ENCODE results near the gene ABCB9.

Gene ABCB9

DNA sequence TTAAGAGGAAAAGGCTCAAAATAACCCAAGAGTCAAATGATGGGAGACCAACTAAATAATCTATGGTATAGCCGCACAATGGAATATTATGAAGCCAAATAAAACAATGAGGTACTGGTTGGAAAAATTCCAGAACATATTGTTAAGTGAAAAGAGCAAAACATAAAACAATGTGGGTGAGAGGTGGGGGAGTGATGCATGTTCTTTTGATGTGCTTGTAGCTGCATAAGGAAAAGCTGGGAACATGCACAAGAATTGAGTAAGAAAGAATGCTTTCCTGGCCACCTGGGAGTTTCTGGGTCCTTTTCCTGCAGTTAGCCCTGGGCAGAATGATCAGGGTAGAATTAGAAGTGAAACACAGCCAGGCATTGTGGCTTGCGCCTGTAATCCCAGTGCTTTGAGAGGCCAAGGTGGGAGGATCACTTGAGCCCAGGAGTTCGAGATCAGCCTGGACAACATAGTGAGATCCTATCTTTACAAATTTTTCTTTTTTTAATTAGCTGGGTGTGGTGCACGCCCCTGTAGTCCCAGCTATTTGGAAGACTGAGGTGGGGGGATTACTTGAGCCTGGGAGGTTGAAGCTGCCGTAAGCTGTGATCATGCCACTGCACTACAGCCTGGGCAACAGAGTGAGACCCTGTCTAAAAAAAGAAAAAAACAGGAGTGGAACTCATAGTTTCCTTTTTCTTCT lies 7.9 kb downstream of the ABCB9 start:
- peaks cover 13% of the 10 kb centered on the region for H3K36me3 ChIP-seq (replicated peaks)
- in situ Hi-C loops (cut with HindIII; ENCODE audit: low pct_ligation_motif_present, low sequenced_read_pairs): no loop called here
- H3K27me3 ChIP-seq (replicated peaks): no peaks in the 10 kb centered on the region
- TF ChIP-seq, protein P1, sequence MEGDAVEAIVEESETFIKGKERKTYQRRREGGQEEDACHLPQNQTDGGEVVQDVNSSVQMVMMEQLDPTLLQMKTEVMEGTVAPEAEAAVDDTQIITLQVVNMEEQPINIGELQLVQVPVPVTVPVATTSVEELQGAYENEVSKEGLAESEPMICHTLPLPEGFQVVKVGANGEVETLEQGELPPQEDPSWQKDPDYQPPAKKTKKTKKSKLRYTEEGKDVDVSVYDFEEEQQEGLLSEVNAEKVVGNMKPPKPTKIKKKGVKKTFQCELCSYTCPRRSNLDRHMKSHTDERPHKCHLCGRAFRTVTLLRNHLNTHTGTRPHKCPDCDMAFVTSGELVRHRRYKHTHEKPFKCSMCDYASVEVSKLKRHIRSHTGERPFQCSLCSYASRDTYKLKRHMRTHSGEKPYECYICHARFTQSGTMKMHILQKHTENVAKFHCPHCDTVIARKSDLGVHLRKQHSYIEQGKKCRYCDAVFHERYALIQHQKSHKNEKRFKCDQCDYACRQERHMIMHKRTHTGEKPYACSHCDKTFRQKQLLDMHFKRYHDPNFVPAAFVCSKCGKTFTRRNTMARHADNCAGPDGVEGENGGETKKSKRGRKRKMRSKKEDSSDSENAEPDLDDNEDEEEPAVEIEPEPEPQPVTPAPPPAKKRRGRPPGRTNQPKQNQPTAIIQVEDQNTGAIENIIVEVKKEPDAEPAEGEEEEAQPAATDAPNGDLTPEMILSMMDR (IDR thresholded peaks at IDR 0.05; ENCODE audit: low read depth, low read length, missing control alignments): no peak
- DNase-seq: no peak
- H3K27ac ChIP-seq: no peak overlapping the region
- H3K4me3 ChIP-seq (ENCODE audit: low read depth, low read length): no peak overlapping the region

DNA sequence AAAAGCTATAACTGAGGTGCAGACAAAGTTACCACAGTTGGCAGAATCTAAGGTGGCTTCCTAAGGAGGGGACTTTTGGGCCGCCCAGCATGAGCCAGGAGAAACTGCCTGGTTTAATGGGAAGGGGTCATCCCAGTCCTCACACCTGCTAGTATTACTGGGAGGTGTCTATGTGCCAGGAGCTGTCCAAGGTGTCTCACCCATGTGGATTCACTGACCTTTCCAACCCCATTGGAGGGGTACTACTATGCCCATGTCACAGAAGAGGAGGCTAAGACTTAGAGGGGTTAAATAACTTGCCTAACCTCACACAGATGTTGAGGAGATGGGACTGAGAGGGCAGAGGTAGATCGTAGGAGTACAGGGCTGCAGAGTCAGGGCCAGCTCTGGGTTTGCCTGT lies 10.2 kb downstream of the ABCB9 start:
- Histone ChIP-seq H3K27me3 (replicated peaks) (no peaks in the 10 kb centered on the region), H3K4me3 (ENCODE audit: low read depth, low read length) (no peak overlapping the region), H3K27ac (no peak overlapping the region), H3K36me3 (replicated peaks) (peaks cover 13% of the 10 kb centered on the region)
- TF ChIP-seq, protein P1 (IDR thresholded peaks at IDR 0.05; ENCODE audit: low read depth, low read length, missing control alignments): no peak
- DNase-seq: no peak
- in situ Hi-C loops (cut with HindIII; ENCODE audit: low pct_ligation_motif_present, low sequenced_read_pairs): no loop called here

DNA sequence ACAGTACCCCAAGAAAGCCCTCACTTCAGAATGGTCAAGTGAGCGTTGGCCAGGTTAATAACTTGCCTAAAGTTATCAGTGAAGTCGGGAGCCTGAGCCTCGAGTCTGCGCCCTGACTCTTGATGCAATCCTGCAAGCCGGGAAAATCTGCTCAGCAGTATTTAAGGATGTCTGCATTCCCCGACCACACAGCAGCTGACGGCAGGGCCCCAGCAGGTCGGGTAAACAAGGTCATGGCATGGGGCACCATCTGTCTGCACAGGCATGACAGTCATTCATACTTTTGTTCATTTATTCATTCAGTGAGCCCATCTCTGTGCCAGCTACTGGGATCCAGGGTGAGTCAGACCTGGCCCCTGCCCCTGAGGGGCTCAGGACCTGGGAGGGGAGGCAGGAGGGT lies 11.1 kb downstream of the ABCB9 start:
- no peak overlapping the region for H3K4me3 ChIP-seq (ENCODE audit: low read depth, low read length)
- H3K27me3 ChIP-seq (replicated peaks): no peaks in the 10 kb centered on the region
- no peak for DNase-seq
- peaks cover 13% of the 10 kb centered on the region for H3K36me3 ChIP-seq (replicated peaks)
- TF ChIP-seq, protein P1 (IDR thresholded peaks at IDR 0.05; ENCODE audit: low read depth, low read length, missing control alignments): no peak
- H3K27ac ChIP-seq: no peak overlapping the region
- in situ Hi-C loops (cut with HindIII; ENCODE audit: low pct_ligation_motif_present, low sequenced_read_pairs): no loop called here

DNA sequence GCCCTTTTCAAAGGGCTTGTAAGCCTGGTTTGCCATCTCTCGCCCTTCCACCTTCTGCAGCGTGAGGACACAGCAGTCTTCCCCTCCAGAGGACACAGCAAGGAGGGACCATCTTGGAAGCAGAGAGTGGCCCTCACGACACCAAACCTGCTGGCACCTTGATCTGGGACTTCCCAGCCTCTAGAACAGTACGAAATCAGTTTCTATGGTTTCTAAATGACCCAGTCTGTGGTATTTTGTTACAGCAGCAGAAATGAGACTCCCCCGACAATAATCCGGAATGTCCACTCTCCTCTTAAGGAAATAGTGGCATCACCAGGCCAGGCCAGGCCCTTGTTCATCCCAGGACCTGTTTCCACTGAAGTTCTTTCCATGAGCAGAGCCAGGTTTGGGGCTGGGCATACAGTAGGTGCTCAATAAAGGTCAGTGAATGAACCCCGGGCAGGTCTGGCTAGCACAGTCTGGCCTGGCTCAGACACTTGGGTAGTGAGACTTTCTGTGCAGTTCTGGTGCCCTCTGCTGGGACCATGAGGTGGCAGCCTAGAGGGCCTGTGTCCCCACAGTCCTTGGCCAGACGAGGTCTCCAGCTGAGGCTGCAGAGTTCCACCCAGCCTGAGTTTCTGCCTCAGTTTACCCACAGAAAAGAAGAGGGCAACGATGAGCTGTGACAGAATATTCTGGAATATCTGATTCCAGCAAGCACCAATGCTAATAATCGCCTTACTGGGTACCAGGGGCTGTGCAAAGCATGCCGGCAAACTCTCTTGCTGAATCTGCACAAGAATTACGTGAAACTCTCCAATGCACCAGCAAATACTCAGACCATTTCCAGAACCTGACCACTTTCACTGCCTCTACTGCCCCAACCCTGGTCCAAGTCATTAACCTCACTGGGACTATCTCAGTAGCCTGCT lies 14.0 kb downstream of the ABCB9 start:
- no peaks in the 10 kb centered on the region for H3K27me3 ChIP-seq (replicated peaks)
- H3K4me3 ChIP-seq (ENCODE audit: low read depth, low read length): no peak overlapping the region
- H3K27ac ChIP-seq: no peak overlapping the region
- H3K36me3 ChIP-seq (replicated peaks): no peaks in the 10 kb centered on the region
- peak; percentile 60 for DNase-seq
- TF ChIP-seq, protein P1 (IDR thresholded peaks at IDR 0.05; ENCODE audit: low read depth, low read length, missing control alignments): peak; percentile 95
- in situ Hi-C loops (cut with HindIII; ENCODE audit: low pct_ligation_motif_present, low sequenced_read_pairs): no loop called here

DNA sequence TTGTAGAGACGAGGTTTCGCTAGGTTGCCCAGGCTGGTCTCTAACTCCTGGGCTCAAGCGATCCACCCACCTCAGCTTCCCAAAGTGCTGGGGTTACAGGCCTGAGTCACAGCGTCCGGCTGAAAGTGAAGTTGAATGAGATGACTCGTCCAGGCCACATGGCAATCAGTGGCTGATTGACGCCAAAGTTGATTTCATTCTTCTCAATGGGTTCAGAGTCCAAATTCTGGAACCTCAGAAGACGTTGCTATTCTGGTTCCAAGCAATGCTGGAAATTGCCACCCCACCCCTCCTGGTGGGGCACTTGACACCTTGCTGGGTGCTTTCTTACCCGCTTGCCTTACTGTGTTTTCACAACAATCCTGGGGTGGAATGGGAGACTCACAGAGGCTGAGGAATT lies 14.9 kb downstream of the ABCB9 start:
- in situ Hi-C loops (cut with HindIII; ENCODE audit: low pct_ligation_motif_present, low sequenced_read_pairs): no loop called here
- no peak overlapping the region for H3K4me3 ChIP-seq (ENCODE audit: low read depth, low read length)
- no peaks in the 10 kb centered on the region for H3K27me3 ChIP-seq (replicated peaks)
- TF ChIP-seq, protein P1 (IDR thresholded peaks at IDR 0.05; ENCODE audit: low read depth, low read length, missing control alignments): no peak
- DNase-seq: peak; percentile 59
- no peaks in the 10 kb centered on the region for H3K36me3 ChIP-seq (replicated peaks)
- no peak overlapping the region for H3K27ac ChIP-seq
